Measurements from ENCODE around the gene FBXL20.
"Not testable (repeated sequence)": the region's sequence is repeated elsewhere in the genome, so short reads cannot be mapped to it uniquely, and the experiment has no call there.

The FBXL20 gene

DNA sequence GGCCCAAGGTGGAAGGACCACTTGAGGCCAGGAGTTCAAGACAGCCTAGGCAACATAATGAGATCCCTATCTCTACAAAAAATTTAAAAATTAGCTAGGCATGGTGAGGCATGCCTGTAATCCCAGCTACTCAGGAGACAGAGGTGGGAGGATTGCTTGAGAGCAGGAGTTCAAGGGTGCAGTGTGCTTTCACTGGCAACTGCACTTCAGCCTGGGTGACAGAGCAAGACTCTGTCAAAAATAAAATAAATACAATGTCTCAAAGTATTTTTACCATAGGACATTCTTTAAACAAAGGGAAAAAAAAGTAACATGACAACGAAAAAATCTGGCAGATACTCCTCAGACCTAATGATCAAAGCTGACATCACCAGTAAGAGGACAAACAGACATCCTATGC is 72.6 kb downstream of the FBXL20 start:
- no peak for DNase-seq (ENCODE audit: low read depth in 2 of 2)

DNA sequence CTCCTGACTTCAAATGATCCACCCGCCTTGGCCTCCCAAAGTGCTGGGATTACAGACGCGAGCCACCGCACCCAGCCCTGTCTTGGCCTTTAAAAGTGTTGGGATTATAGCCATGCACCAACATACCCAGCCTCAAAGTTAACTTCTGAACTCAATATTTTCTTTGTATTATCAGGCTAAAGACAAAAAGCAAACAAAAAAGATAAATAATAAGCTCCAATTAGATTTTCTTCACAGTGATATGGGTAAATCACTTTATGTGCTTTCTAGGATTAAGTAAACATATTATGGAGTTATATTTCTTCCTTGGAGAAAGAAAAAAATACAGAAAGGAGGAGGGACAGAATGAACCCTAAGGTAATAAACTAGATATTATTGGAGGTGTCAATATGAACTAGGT is 74.3 kb downstream of the FBXL20 start:
- no peak for DNase-seq (ENCODE audit: low read depth in 2 of 2)

DNA sequence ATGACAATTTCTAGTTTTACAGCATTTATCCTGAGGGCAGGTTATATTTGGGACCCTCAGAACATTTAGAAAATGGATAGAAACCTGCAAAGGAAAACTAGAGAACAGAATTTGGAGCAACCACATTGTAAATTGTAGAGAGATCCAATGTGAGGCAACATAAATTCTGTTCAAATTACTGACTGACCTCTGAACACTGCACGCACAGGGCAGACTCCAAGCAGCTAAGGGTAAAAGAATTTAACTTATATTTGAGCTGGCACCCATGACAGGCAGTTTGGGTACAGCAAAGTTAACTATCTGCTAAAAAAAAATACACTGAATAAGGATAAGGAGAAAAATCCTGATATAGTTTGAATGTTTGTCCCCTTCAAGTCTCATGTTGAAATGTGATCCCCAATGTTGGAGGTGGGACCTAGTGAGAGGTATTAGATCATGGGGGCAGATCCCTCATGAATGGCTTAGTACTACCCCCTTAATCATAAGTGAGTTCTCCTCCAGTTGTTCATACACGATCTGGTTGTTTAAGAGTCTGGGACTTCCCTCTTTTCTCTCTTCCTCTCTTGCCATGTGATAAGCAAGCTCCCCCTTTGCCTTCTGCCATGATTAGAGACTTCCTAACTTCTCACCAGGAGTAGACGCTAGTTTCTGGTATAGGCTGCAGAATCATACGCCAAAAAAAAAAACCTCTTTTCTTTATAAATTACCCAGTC is 75.7 kb downstream of the FBXL20 start:
- no peak for DNase-seq (ENCODE audit: low read depth in 2 of 2)

DNA sequence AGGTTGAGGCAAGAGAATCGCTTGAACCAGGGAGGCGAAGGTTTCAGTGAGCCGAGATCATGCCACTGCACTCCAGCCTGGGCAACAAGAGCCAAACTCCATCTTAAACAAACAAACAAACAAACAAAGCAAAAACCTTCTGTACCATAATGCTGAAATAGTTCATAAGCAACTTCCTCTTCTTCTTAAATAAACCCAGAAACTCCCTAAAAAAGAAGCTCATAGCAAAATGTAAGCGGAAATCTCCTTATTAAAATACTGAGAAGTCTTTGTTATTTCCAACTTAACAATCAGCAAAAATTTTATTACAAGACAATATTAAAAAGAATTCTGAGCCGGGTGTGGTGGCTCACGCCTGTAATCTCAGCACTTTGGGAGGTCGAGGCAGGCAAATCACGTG is 82.8 kb downstream of the FBXL20 start:
- no peak for DNase-seq (ENCODE audit: low read depth in 2 of 2)

DNA sequence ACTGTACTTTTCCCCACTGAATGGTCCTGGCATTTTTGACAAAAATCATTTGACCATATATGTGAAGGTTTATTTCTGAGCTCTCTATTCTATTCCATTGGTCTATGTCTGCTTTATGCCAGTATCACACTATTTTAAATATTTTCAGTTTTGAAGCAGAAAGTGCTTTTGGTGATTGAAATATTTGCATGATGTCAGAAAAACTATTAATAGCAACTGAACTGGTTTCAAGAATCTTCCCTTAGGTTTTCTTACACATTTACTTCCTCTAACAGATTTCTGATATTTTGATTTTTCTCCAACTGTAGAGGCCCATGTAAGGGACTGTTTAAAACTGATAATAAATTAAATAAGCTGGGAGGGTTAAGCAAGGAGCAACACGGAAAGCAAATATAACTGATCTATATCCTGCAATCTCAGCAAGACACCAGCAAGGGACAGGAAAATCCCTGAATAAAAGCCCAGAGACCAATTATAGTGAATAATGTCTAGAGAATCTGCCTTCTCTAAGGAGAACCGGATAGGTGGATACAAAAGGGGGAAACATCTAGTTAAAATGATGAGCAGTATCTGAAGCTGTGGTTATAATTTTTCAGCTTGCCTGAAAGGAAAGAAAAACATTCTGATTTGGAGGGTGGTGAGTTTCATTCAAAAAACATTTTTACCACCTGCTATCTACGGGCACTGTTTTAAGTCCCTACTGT is 94.8 kb downstream of the FBXL20 start:
- DNase-seq (ENCODE audit: low read depth in 2 of 2): no peak

DNA sequence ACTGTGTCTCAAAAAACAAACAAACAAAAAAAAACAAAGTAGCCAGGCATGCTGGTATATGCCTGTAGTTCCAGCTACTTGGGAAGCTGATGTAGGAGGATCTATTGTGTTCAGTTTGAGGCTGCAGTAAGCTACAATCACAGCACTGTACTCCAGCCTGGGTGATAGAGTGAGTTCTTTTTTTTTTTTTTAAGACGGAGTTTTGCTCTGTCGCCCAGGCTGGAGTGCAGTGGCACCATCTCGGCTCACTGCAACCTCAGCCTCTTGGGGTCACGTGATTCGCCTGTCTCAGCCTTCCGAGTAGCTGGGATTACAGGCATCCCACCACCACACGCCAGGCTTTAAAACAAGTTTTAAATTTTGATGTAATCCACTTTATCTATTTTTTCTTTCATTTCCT is 95.4 kb downstream of the FBXL20 start:
- DNase-seq (ENCODE audit: low read depth in 2 of 2): no peak

DNA sequence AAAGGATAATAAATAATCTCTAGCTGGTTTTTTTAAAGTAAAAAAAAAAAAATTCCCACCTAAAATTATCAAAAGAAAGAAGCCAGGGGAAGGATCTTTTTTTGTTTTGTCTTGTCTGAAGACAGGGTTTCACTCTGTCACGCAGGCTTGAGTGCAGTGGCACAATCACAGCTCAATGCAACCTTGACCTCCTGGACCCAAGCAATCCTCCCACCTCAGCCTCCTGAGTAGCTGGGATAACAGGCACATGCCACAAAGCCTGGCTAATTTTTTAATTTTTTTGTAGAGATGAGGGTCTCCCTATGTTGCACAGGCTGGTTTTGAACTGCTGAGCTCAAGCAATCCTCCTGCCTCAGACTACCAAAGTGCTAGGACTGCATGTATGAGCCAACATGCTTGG is 97.2 kb downstream of the FBXL20 start:
- DNase-seq (ENCODE audit: low read depth in 2 of 2): no peak

DNA sequence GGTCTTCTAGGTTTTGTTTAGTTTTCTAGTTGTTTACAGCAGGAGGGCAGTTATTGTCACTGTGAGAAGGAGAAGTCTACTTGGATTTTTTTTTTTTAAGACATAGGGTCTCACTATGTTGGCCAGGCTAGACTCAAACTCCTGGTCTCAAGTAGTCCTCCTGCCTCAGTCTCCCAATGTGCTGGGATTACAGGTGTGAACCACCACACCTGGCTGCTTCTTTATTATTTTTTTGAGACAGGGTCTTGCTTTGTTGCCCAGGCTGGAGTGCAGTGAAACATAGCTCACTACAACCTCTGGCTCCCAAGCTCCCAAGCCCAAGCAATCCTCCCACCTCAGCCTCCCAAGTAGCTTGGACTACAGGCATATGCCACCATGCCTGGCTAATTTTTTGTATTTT is 107.4 kb downstream of the FBXL20 start:
- no peak for DNase-seq (ENCODE audit: low read depth in 2 of 2)

DNA sequence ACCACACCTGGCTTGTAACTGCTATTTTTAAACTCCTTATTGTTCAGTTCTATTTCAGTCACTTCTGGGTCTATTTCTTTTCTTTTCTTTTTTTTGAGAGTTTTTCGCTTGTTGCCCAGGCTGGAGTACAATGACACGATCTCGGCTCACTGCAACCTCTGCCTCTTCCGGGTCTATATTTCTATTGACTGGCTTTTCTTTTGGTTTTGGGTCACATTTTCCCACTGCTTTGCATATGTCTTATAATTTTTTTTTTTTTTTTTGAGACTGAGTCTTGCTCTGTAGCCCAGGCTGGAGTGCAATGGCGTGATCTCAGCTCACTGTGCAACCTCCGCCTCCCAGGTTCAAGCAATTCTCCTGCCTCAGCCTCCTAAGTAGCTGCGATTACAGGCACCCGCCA is 108.9 kb downstream of the FBXL20 start:
- not testable (repeated sequence) for DNase-seq (ENCODE audit: low read depth in 2 of 2)

DNA sequence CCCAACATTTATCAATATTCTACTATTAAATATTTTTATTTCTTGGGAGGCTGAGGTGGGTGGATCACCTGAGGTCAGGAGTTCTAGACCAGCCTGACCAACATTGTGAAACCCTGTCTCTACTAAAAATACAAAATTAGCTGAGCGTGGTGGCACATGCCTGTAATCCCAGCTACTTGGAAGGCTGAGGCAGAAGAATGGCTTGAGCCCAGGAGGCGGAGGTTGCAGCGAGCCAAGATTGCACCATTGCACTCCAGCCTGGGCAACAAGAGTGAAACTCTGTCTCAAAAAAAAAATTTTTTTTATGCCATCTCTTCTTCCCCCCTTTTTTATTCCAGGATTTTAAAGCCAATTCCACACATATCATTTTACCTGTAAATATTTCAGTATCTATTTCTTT is 114.9 kb downstream of the FBXL20 start:
- not testable (repeated sequence) for DNase-seq (ENCODE audit: low read depth in 2 of 2)

DNA sequence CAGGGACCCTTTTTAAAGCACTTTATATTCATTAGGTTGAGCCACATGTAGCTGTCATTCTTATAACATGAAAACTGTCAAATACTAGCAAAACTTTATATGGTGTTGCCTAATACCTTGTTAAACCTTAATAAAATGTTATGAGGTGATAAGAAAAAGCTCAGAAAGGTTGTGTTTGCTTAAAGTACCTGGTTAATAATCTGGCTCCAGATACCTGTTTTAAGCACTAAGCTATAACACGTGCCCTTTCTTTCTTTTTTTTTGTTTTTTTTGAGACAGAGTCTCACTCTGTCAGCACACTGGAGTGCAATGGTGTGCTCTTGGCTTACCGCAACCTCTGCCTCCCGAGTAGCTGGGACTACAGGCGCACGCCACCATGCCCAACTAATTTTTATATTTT is 116.7 kb downstream of the FBXL20 start:
- no peak for DNase-seq (ENCODE audit: low read depth in 2 of 2)

DNA sequence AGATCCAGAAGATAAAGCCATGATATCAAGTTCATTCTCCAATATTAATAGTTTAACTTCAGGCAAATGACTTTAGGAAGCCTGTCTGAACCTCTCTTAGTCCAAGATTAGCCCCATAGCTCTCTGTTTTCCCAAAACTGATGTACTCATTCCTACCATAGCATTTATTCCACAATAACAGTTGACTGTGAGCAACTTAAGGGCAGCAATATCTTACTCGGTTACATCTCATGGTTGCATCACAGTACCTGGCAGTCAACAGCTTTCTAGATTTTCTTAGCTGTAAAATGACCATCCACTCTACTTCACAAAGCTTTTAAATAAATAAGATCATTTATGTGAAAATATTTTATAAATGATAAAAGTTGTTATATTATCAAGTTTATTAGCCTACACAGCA is 117.5 kb downstream of the FBXL20 start:
- DNase-seq (ENCODE audit: low read depth in 2 of 2): no peak

DNA sequence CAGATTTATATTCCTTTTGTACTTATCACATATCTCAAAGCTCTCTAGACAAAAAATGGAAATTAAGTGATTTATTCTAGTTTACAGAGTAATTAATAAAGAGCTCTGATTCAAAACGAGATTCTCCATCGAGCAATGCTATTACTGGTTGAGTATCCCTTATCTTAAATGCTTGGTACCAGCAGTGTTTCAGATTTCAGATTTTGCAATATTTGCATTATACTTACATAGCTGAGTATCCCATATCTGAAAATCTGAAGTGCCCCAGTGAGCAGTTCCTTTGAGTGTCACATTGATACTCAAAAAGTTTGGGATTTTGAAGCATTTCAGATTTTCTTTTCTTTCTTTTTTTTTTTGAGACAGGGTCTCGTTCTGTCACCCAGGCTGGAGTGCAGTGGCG is 118.3 kb downstream of the FBXL20 start:
- no peak for DNase-seq (ENCODE audit: low read depth in 2 of 2)

DNA sequence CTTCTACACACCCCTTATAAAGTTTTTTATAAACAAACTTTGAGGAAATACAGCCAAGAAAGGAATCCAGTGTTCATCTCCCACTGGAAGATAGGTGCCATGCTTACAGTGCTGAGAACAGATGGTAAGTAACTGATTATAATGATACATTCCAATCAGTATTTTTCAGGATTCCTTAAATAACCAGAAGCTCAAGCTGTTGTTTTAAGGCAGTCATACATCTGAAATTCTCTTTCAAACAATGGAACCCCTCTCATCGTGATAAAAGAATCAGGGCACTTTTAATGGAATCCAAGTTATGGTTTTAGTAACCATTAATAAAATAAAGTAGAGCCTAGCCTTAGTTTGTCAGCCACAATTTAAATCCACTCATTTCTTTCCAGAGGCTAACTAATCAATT is 119.6 kb downstream of the FBXL20 start:
- no peak for DNase-seq (ENCODE audit: low read depth in 2 of 2)

DNA sequence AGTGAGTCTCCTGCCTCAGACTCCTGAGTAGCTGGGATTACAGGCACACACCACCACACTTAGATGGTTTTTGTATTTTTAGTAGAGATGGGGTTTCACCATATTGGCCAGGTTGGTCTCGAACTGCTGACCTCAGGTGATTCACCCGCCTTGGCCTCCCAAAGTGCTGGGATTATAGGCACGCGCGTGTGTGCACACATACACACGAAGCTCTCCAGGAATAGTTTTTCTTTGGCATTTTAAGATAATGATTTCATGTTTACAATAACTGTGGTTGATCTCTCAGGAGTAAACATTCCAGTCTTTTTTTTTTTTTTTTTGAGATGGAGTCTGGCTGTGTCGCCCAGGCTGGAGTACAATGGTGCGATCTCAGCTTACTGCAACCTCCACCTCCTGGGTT is 123.2 kb downstream of the FBXL20 start:
- not testable (repeated sequence) for DNase-seq (ENCODE audit: low read depth in 2 of 2)

DNA sequence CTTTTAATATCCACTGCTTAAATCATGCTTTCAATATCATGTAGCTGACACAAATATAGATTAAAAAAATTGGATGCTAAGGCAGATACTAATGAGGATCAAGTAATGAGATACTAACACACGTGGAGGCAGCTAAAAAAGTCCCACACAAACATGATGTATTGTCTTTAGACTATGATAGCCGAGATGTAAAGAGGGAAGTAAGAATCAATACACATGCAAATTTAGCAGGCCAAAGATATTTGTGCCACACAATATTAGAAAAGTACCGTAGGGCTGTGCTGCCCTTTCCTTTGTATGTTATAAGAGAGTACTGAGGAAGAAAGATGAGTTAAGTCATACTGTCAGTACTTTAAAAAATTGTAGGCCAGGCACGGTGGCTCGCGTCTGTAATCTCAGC is 124.3 kb downstream of the FBXL20 start:
- no peak for DNase-seq (ENCODE audit: low read depth in 2 of 2)

DNA sequence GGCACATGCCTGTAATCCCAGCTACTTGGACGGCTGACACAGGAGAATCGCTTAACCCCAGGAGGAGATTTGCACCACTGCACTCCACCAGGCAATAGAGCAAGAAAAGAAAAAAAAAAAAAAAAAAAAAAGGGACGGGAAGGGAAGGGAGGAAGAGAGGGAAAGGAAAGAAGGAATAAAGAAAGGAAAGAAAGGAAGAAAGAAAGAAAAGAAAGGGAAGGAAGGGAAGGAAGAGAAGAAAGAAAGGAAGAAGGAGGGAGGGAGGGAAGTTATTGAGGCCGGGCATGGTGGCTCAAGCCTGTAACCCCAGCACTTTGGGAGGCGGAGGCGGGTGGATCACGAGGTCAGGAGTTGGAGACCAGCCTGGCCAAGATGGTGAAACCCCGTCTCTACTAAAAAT is 125.3 kb downstream of the FBXL20 start:
- no peak for DNase-seq (ENCODE audit: low read depth in 2 of 2)

DNA sequence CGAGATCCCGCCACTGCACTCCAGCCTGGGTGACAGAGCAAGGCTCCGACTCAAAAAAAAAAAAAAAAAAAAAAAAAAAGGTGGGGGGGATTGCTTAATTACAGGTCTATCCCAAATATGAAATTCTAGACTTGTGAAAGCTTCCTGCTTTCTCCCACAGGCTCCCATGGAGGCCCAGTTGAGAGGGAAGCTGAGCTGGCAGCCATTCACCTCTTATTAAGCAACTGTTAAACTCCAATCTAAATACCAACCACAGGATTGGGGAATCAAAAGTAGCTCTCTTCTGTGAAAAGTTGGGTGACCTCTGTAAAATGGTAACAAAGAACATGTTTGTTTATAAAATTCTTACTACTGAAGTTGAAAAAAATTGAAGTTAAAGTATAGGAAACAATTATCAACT is 129.9 kb downstream of the FBXL20 start:
- DNase-seq (ENCODE audit: low read depth in 2 of 2): no peak

DNA sequence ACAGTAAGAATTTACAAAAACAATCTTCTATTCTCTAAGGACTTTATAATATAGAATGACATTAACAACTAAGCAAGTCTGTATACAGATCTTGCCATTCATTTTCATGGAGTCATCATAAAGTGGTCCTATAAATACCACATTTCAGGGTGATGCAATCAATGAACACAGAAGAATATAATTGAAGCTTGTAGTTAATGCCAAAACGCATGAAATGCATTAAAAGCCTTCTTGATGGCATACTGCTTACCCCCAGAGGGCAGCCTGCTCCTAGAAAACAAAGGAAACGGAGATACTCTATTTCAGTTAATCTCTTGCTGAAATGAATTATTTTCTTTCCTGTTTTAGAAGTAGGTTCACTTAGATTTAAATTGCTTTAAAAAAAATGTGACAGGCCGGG is 130.5 kb downstream of the FBXL20 start:
- no peak for DNase-seq (ENCODE audit: low read depth in 2 of 2)

DNA sequence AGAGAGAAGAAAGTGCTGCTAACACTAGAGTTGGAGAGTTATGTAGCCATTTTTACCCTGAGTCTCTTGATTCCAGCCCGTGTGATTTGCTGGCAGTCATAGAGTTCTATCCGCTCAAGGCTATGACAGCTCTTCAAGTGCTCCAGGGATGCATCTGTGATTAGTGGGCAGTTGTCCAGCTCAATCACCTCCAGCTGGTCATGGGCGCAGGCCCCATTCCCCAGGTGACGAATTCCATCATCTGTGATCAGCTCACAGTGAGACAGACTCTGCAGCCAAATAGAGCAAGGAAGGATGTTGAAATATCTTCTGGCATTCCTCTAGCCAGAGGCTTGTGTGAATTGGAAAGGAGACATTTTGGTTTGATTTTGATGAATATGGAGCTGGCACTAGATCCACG is 137.3 kb downstream of the FBXL20 start:
- DNase-seq (ENCODE audit: low read depth in 2 of 2): no peak

DNA sequence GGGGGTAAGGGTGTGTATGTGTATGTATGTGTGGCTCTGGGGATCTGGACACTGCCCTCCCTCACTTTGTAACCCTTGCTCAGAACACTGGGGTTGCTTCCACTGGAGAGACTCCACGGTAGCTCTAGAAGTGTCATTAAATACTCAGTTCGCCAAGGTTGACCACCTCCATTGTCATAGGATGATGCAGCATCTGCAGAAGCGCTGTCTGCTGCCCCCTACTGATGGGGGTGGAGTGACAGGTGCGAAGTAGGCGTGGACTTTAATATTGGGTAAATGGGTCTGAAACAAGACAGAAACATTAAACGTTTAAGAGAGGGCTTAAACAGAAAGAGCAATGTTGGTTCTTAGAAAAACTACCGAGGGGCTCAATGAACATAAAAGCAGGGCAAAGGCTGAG is 140.1 kb downstream of the FBXL20 start:
- DNase-seq (ENCODE audit: low read depth in 2 of 2): peak in 1 of 2 donors; percentile 22

DNA sequence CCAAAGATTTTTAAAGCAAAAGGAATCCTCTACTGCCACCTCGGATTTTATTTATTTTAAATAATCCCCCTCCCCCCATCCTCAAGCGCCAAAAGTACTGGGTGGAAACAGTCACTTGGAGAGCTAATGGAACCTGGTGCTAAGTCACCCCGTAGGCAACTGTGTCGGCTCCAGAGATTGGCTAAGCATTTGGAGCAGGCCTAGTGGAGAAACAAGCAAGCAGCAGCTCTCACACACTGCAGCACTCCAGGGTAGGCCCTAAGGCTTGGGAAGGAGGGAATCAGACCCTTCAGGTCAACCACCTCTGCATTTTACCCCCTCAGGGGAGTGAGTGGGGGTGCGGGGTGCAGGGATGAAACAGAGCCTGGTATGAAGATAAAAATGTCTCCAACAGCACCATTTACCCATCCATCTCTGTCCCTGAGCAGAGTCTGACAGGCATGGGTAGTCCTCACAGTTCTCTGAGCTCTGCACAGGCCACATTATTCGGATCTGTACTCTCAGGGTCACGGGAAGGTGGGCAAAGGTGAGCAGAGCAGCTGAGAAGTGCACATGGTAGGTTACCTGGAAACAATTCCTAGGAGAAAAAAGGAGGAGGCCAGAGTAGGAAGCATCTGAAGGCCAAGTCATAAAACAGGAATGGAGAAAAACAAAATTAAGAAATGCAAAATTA is 148.5 kb downstream of the FBXL20 start:
- DNase-seq (ENCODE audit: low read depth in 2 of 2): no peak

DNA sequence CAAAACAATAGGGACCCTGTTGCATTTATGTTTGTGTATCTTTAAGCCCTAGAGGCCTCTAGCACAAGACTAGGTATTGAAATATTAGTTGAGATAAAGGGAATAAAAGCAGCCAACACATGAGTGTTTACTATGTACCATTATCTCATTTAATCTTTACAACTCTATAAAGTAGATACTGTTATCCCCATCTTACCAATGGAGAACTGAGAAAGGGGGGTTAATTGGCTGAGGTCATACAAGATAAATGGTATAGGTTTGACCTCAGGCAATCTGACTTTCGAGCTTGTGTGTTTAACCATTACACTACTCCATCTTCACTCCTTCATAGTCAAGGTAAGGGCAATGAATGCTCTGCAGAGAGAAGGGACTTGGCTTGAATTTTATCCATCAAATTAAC is 149.4 kb downstream of the FBXL20 start:
- no peak for DNase-seq (ENCODE audit: low read depth in 2 of 2)

All from activated CD4-positive, alpha-beta T cell treated with anti-CD3 and anti-CD28 coated beads for 24 hours (primary cell).